Duodenal mucosa (tissue), 2 donors: ENCODE results near the gene PRKG1.

ENCODE experiments used
- H3K27ac ChIP-seq: one replicate; pipeline ENCODE4 v1.7.0; 2013; ENCODE audit warnings: low read depth, low read length
- H3K27me3 ChIP-seq, 2 donors: one replicate each; pipeline ENCODE4 v1.7.0; 2013; ENCODE audit warnings: low read length in 2 of 2, control low read depth in 1 of 2; ENCODE audit not compliant: insufficient read depth in 2 of 2, control insufficient read depth in 1 of 2
- H3K36me3 ChIP-seq, 2 donors: one replicate each; pipeline ENCODE4 v1.7.0; 2013; ENCODE audit warnings: low read length in 2 of 2, control low read depth in 1 of 2; ENCODE audit not compliant: insufficient read depth in 2 of 2, control insufficient read depth in 1 of 2
- H3K4me1 ChIP-seq, 2 donors: one replicate each; pipeline ENCODE4 v1.7.0; 2013; ENCODE audit warnings: low read length in 2 of 2, control low read depth in 1 of 2; ENCODE audit not compliant: insufficient read depth in 2 of 2, control insufficient read depth in 1 of 2
- H3K4me3 ChIP-seq, 2 donors: one replicate each; pipeline ENCODE4 v1.7.0; 2013; ENCODE audit warnings: low read length in 2 of 2, low read depth in 1 of 2
- H3K9ac ChIP-seq, 2 donors: one replicate each; pipeline ENCODE4 v1.7.0; 2013; ENCODE audit warnings: low read length in 2 of 2, low read depth in 1 of 2
- H3K9me3 ChIP-seq, 2 donors: one replicate each; pipeline ENCODE4 v1.7.0; 2013; ENCODE audit warnings: low read length in 2 of 2, control low read depth in 1 of 2; ENCODE audit not compliant: control insufficient read depth in 1 of 2

The PRKG1 gene

GRCh38 chr10:51772387-51772786 is 698.1 kb downstream of the PRKG1 start:
- Histone ChIP-seq H3K9ac (no peak overlapping the region), H3K4me1 (no peaks in the 10 kb centered on the region), H3K4me3 (no peak overlapping the region), H3K27me3 (no peaks in the 10 kb centered on the region), H3K36me3 (no peaks in the 10 kb centered on the region), H3K27ac (no peak overlapping the region), H3K9me3 (no peaks in the 10 kb centered on the region)

GRCh38 chr10:51773681-51774080 is 699.4 kb downstream of the PRKG1 start:
- H3K4me3 ChIP-seq: no peak overlapping the region
- no peaks in the 10 kb centered on the region for H3K9me3 ChIP-seq
- H3K9ac ChIP-seq: no peak overlapping the region
- no peak overlapping the region for H3K27ac ChIP-seq
- H3K36me3 ChIP-seq: no peaks in the 10 kb centered on the region
- no peaks in the 10 kb centered on the region for H3K27me3 ChIP-seq
- no peaks in the 10 kb centered on the region for H3K4me1 ChIP-seq

GRCh38 chr10:51783941-51784340 is 709.7 kb downstream of the PRKG1 start:
- Histone ChIP-seq H3K4me3 (no peak overlapping the region), H3K9ac (no peak overlapping the region), H3K36me3 (no peaks in the 10 kb centered on the region), H3K4me1 (no peaks in the 10 kb centered on the region), H3K9me3 (no peaks in the 10 kb centered on the region), H3K27me3 (no peaks in the 10 kb centered on the region), H3K27ac (no peak overlapping the region)

GRCh38 chr10:51786016-51786683 is 711.9 kb downstream of the PRKG1 start:
- no peaks in the 10 kb centered on the region for H3K27me3 ChIP-seq
- H3K27ac ChIP-seq: no peak overlapping the region
- no peaks in the 10 kb centered on the region for H3K4me1 ChIP-seq
- no peak overlapping the region for H3K4me3 ChIP-seq
- no peak overlapping the region for H3K9ac ChIP-seq
- H3K9me3 ChIP-seq: no peaks in the 10 kb centered on the region
- H3K36me3 ChIP-seq: no peaks in the 10 kb centered on the region

GRCh38 chr10:51786684-51787035 is 712.4 kb downstream of the PRKG1 start:
- H3K27me3 ChIP-seq: no peaks in the 10 kb centered on the region
- H3K27ac ChIP-seq: no peak overlapping the region
- H3K9ac ChIP-seq: no peak overlapping the region
- no peaks in the 10 kb centered on the region for H3K36me3 ChIP-seq
- no peak overlapping the region for H3K4me3 ChIP-seq
- no peaks in the 10 kb centered on the region for H3K4me1 ChIP-seq
- H3K9me3 ChIP-seq: no peaks in the 10 kb centered on the region

- H3K4me3 ChIP-seq: no peak overlapping the region
- H3K9ac ChIP-seq: no peak overlapping the region
- no peaks in the 10 kb centered on the region for H3K36me3 ChIP-seq
- H3K9me3 ChIP-seq: peaks cover 0 to 2% of the 10 kb centered on the region in 2 donors
- no peaks in the 10 kb centered on the region for H3K27me3 ChIP-seq
- no peak overlapping the region for H3K27ac ChIP-seq
- H3K4me1 ChIP-seq: no peaks in the 10 kb centered on the region
Measured at GRCh38 chr10:51788273-51788672, 714.0 kb downstream of the PRKG1 start.

- Histone ChIP-seq H3K27me3 (no peaks in the 10 kb centered on the region), H3K9ac (no peak overlapping the region), H3K27ac (no peak overlapping the region), H3K9me3 (peaks cover 0 to 6% of the 10 kb centered on the region in 2 donors), H3K36me3 (no peaks in the 10 kb centered on the region), H3K4me3 (no peak overlapping the region), H3K4me1 (no peaks in the 10 kb centered on the region)
Measured at GRCh38 chr10:51789118-51789517, 714.8 kb downstream of the PRKG1 start.

GRCh38 chr10:51789903-51790302 is 715.6 kb downstream of the PRKG1 start:
- H3K36me3 ChIP-seq: no peaks in the 10 kb centered on the region
- H3K9ac ChIP-seq: no peak overlapping the region
- no peak overlapping the region for H3K4me3 ChIP-seq
- no peaks in the 10 kb centered on the region for H3K4me1 ChIP-seq
- peaks cover 0 to 6% of the 10 kb centered on the region in 2 donors for H3K9me3 ChIP-seq
- H3K27me3 ChIP-seq: no peaks in the 10 kb centered on the region
- H3K27ac ChIP-seq: no peak overlapping the region

GRCh38 chr10:51792678-51793077 is 718.4 kb downstream of the PRKG1 start:
- H3K9ac ChIP-seq: no peak overlapping the region
- no peaks in the 10 kb centered on the region for H3K4me1 ChIP-seq
- H3K4me3 ChIP-seq: no peak overlapping the region
- H3K27me3 ChIP-seq: no peaks in the 10 kb centered on the region
- peaks cover 0 to 6% of the 10 kb centered on the region in 2 donors for H3K9me3 ChIP-seq
- no peak overlapping the region for H3K27ac ChIP-seq
- H3K36me3 ChIP-seq: no peaks in the 10 kb centered on the region

- Histone ChIP-seq H3K27me3 (no peaks in the 10 kb centered on the region), H3K4me1 (no peaks in the 10 kb centered on the region), H3K27ac (no peak overlapping the region), H3K4me3 (no peak overlapping the region), H3K9me3 (no peaks in the 10 kb centered on the region), H3K36me3 (no peaks in the 10 kb centered on the region), H3K9ac (no peak overlapping the region)
Measured at GRCh38 chr10:51800121-51800520, 725.8 kb downstream of the PRKG1 start.
